ENCODE measurements around the gene GPC6. TPM values are rescaled to one million over a fixed set of nuclear protein-coding genes. Genes with fewer than 3 reads are reported as not detected.

Gene GPC6
- polyA plus RNA-seq, 1 of the 3 experiments (the other 2 are of a cell fraction), result 6.7 TPM

GRCh38 chr13:94351292-94351990, 1124.8 kb downstream of the GPC6 start (continued):
- TF ChIP-seq EP300 (IDR thresholded peaks at IDR 0.05; ENCODE audit: borderline replicate concordance in 1 of 2, low read depth in 1 of 2, low read length in 1 of 2) (peak in 1 of 2 experiments; percentile 71; a peak in 2 of 4 replicates), JUND (IDR thresholded peaks at IDR 0.05) (peak; percentile 47), REST (IDR thresholded peaks at IDR 0.05; ENCODE audit: low read depth, low read length) (no peak), RXRA (IDR thresholded peaks at IDR 0.05; ENCODE audit: borderline replicate concordance, low read depth) (no peak), NFIC (IDR thresholded peaks at IDR 0.05; ENCODE audit: borderline replicate concordance) (peak; percentile 38; the same call in 1 of the 2 replicates), SIN3A (IDR thresholded peaks at IDR 0.05; ENCODE audit: borderline replicate concordance, low read depth, low read length) (no peak), YY1 (IDR thresholded peaks at IDR 0.05; ENCODE audit: low read depth) (no peak), MEF2A (IDR thresholded peaks at IDR 0.05; ENCODE audit: borderline replicate concordance, low read depth) (no peak)

- Histone ChIP-seq H3K4me1 (ENCODE audit: control insufficient read depth in 1 of 2, insufficient read depth in 2 of 2, low read depth in 1 of 2, low read length in 1 of 2) (peaks cover 0 to 3% of the 10 kb centered on the region in 2 experiments; a peak in 1 of 4 replicates), H3K4me2 (peak overlapping the region; percentile 49; the same call in 1 of the 2 replicates), H3K79me2 (ENCODE audit: insufficient read depth) (no peaks in the 10 kb centered on the region), H3K36me3 (replicated peaks in 1 of 2; ENCODE audit: control insufficient read depth in 1 of 2, insufficient read depth in 2 of 2, low read length in 1 of 2) (no peaks in the 10 kb centered on the region), H2AFZ (ENCODE audit: low read depth) (no peak overlapping the region; the same call in 1 of the 2 replicates), H3F3A (replicated peaks; ENCODE audit: insufficient read depth) (peaks cover 4% of the 10 kb centered on the region), H3K4me3 (ENCODE audit: low read depth in 2 of 2, low read length in 1 of 2) (no peak overlapping the region), H3K9me3 (no peaks in the 10 kb centered on the region), H4K20me1 (ENCODE audit: insufficient read depth) (no peaks in the 10 kb centered on the region), H3K9me2 (no peaks in the 10 kb centered on the region), H3K27me3 (ENCODE audit: insufficient read depth) (no peaks in the 10 kb centered on the region), H3K9ac (no peak overlapping the region; the same call in 1 of the 2 replicates), H3K27ac (ENCODE audit: low read depth in 2 of 2, low read length in 1 of 2) (peak overlapping the region; percentile 30 to 84; a peak in 3 of 4 replicates)
- 93% methylated on average over 3 of the region's 3 CpGs for WGBS (ENCODE audit: low lambda C conversion rate)
- POLR2A ChIA-PET, result no interaction called here
- CTCF ChIA-PET, result interaction anchor here (1.7 kb wide), 1 partner anchor 10 kb away, joined by 6 read pairs; no protein-coding TSS in a partner anchor
- TF ChIP-seq SIN3A (IDR thresholded peaks at IDR 0.05; ENCODE audit: borderline replicate concordance, low read depth, low read length) (no peak), GATA2 (CRISPR knock-in tag; IDR thresholded peaks at IDR 0.05) (no peak), RFX5 (IDR thresholded peaks at IDR 0.05; ENCODE audit: low read length) (no peak), TCF12 (IDR thresholded peaks at IDR 0.05) (no peak), REST (IDR thresholded peaks at IDR 0.05; ENCODE audit: low read depth, low read length) (no peak), NFIC (IDR thresholded peaks at IDR 0.05; ENCODE audit: borderline replicate concordance) (no peak), TEAD4 (IDR thresholded peaks at IDR 0.05; ENCODE audit: borderline replicate concordance, insufficient read depth) (no peak), ELF1 (IDR thresholded peaks at IDR 0.05) (no peak), TAF1 (IDR thresholded peaks at IDR 0.05; ENCODE audit: borderline replicate concordance, low read depth, low read length) (no peak), SMC3 (IDR thresholded peaks at IDR 0.05; ENCODE audit: low read depth, low read length) (no peak), GABPA (IDR thresholded peaks at IDR 0.05; ENCODE audit: low read depth) (no peak), FOXM1 (IDR thresholded peaks at IDR 0.05; ENCODE audit: low read depth) (no peak), RAD21 (IDR thresholded peaks at IDR 0.05; ENCODE audit: low read length) (no peak), EZH2phosphoT487 (IDR thresholded peaks at IDR 0.05; ENCODE audit: borderline replicate concordance, low read depth) (no peak), CTCF (IDR thresholded peaks at IDR 0.05) (no peak)
- DNase-seq, result no peak
These were observed 1125.5 kb downstream of the GPC6 start for GRCh38 chr13:94352057-94352456.
